Natural killer cell (primary cell): Measurements from ENCODE around the gene GTPBP4. TPM values are rescaled to one million over a fixed set of nuclear protein-coding genes. Genes with fewer than 3 reads are reported as not detected.

Experiments used
- ATAC-seq, 3 donors: fragments of 150-1000 bp in 2 of 3; fragments of 200-7000 bp in 1 of 3; cut with Tn5 transposase; 1 replicate in 1 of 3; 2 replicates in 2 of 3; pipeline ENCODE4 v1.10.0; 2021; ENCODE audit warnings: mild to moderate bottlenecking in 2 of 3, moderate library complexity in 2 of 3
- DNase-seq, 2 donors: peaks; one replicate each; pipeline versions ENCODE4 v3.0.0 to v3.0.0-alpha.2; 2013 to 2021; ENCODE audit warnings: mixed read lengths in 1 of 2
- H3K27ac ChIP-seq: one replicate; pipeline ENCODE4 v1.5.1; 2013; ENCODE audit warnings: mild to moderate bottlenecking, low read length
- H3K27me3 ChIP-seq: one replicate; pipeline ENCODE4 v1.6.1; 2013; ENCODE audit warnings: low read length; ENCODE audit not compliant: control insufficient read depth, insufficient read depth
- H3K36me3 ChIP-seq: one replicate; pipeline ENCODE4 v1.6.1; 2013; ENCODE audit warnings: low read length; ENCODE audit not compliant: control insufficient read depth, insufficient read depth
- H3K4me1 ChIP-seq: one replicate; pipeline ENCODE4 v1.6.1; 2013; ENCODE audit warnings: low read length; ENCODE audit not compliant: control insufficient read depth, insufficient read depth
- H3K4me3 ChIP-seq: one replicate; pipeline ENCODE4 v1.5.1; 2013; ENCODE audit warnings: low read length
- H3K9me3 ChIP-seq: one replicate; pipeline ENCODE4 v1.6.1; 2013; ENCODE audit warnings: low read length; ENCODE audit not compliant: control insufficient read depth, insufficient read depth
- H3K27ac Mint-ChIP-seq, 2 donors: one replicate each; pipeline ENCODE4 v1.8.0; 2022; ENCODE audit warnings: mild to moderate bottlenecking in 2 of 2, mixed read lengths in 2 of 2, moderate library complexity in 1 of 2
- H3K27me3 Mint-ChIP-seq, 2 donors: one replicate each; pipeline ENCODE4 v1.8.0; 2022; ENCODE audit warnings: low read depth in 2 of 2, mixed read lengths in 2 of 2
- H3K36me3 Mint-ChIP-seq: one replicate; pipeline ENCODE4 v1.8.0; 2022; ENCODE audit warnings: mixed read lengths
- H3K4me1 Mint-ChIP-seq, 2 donors: one replicate each; pipeline ENCODE4 v1.8.0; 2022; ENCODE audit warnings: mixed read lengths in 2 of 2
- H3K4me3 Mint-ChIP-seq: one replicate; pipeline ENCODE4 v1.8.0; 2022; ENCODE audit warnings: mild to moderate bottlenecking, moderate library complexity, mixed read lengths
- H3K9me3 Mint-ChIP-seq, 2 donors: one replicate each; pipeline ENCODE4 v1.8.0; 2022; ENCODE audit warnings: mixed read lengths in 2 of 2
- WGBS: methylation state at CpG from one replicate; pipeline ENCODE4 v1.1.7; 2013; ENCODE audit warnings: missing lambda C conversion rate; ENCODE audit not compliant: insufficient coverage; 5-methylcytosine and 5-hydroxymethylcytosine counted together
- intact Hi-C: fragments of 100-400 bp; cut with micrococcal nuclease; formaldehyde crosslinking; loops from one replicate; pipeline ENCODE4 v1.14.2; 2022
- total RNA-seq, 4 donors: library from RNA; stranded (reverse); fragments of 120-200 nt in 1 of 4; gene quantifications; one replicate each; pipeline versions ENCODE4 v1.2.3 to v1.2.4, GENCODE V29; 2013 to 2022
- TF ChIP-seq, protein P1 (sequence below): fragments of 200-600 bp; IDR thresholded peaks from one replicate; pipeline ENCODE4 v1.8.0; 2022; ENCODE audit warnings: antibody characterized with exemption

GTPBP4 gene
- total RNA-seq, 3 donors from 2014 or later (not counting 1 experiment from before 2014, with no cell fraction given), result 53.9 to 99.6 (median 72.5) TPM

GRCh38 chr10:1026578-1026977 lies 38.3 kb downstream of the GTPBP4 start:
- TF ChIP-seq, protein P1, sequence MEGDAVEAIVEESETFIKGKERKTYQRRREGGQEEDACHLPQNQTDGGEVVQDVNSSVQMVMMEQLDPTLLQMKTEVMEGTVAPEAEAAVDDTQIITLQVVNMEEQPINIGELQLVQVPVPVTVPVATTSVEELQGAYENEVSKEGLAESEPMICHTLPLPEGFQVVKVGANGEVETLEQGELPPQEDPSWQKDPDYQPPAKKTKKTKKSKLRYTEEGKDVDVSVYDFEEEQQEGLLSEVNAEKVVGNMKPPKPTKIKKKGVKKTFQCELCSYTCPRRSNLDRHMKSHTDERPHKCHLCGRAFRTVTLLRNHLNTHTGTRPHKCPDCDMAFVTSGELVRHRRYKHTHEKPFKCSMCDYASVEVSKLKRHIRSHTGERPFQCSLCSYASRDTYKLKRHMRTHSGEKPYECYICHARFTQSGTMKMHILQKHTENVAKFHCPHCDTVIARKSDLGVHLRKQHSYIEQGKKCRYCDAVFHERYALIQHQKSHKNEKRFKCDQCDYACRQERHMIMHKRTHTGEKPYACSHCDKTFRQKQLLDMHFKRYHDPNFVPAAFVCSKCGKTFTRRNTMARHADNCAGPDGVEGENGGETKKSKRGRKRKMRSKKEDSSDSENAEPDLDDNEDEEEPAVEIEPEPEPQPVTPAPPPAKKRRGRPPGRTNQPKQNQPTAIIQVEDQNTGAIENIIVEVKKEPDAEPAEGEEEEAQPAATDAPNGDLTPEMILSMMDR, result no peak
- no peak overlapping the region for H3K27ac ChIP-seq
- H3K36me3 Mint-ChIP-seq, result no peaks in the 10 kb centered on the region
- H3K9me3 Mint-ChIP-seq, result no peaks in the 10 kb centered on the region
- no peaks in the 10 kb centered on the region for H3K4me1 ChIP-seq
- no peaks in the 10 kb centered on the region for H3K36me3 ChIP-seq
- WGBS, result 98% methylated on average over 6 of the region's 6 CpGs
- no peak overlapping the region for H3K27ac Mint-ChIP-seq
- H3K27me3 ChIP-seq, result no peaks in the 10 kb centered on the region
- H3K9me3 ChIP-seq, result no peaks in the 10 kb centered on the region
- no peak overlapping the region for H3K4me3 Mint-ChIP-seq
- ATAC-seq (no peak), DNase-seq (no peak)
- H3K4me3 ChIP-seq, result no peak overlapping the region
- intact Hi-C loops, result no loop called here
- H3K27me3 Mint-ChIP-seq, result no peaks in the 10 kb centered on the region
- H3K4me1 Mint-ChIP-seq, result peaks cover 0 to 1% of the 10 kb centered on the region in 2 donors

- no peaks in the 10 kb centered on the region for H3K27me3 Mint-ChIP-seq
- no peaks in the 10 kb centered on the region for H3K36me3 Mint-ChIP-seq
- ATAC-seq, result no peak
- Histone ChIP-seq H3K9me3 (no peaks in the 10 kb centered on the region), H3K36me3 (no peaks in the 10 kb centered on the region), H3K27ac (no peak overlapping the region), H3K27me3 (no peaks in the 10 kb centered on the region), H3K4me3 (no peak overlapping the region), H3K4me1 (no peaks in the 10 kb centered on the region)
- intact Hi-C loops, result no loop called here
- TF ChIP-seq, protein P1, result no peak
- no peak for DNase-seq
- no peak overlapping the region for H3K4me3 Mint-ChIP-seq
- WGBS, result 99% methylated on average over 7 of the region's 7 CpGs
- no peaks in the 10 kb centered on the region for H3K4me1 Mint-ChIP-seq
- no peaks in the 10 kb centered on the region for H3K9me3 Mint-ChIP-seq
- no peak overlapping the region for H3K27ac Mint-ChIP-seq
Measured at GRCh38 chr10:1029838-1030237, 41.6 kb downstream of the GTPBP4 start.

DNA sequence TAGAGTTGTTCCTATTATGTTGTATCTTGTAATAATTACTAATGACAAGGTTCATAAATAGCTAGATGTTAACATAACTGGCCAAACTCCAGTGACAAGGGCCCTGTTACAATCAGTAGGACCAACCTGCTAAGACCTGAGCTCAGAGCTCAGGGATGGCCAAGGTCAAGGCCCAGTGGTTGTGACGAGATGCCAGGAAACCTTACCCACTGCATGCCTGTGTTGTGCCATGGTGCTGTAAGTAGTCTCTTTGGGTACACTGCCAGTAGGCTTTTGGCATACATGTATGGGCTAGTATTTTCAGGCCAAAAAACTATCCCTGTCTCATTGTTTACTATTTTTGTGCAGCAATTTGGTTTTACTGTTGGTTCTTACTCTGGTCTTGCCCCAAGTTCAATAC lies 45.4 kb downstream of the GTPBP4 start:
- 86% methylated on average over 1 of the region's 1 CpG for whole genome bisulfite sequencing

GRCh38 chr10:1034758-1035157 lies 46.5 kb downstream of the GTPBP4 start:
- Histone ChIP-seq H3K9me3 (no peaks in the 10 kb centered on the region), H3K4me3 (no peak overlapping the region), H3K27ac (no peak overlapping the region), H3K36me3 (peaks cover 10% of the 10 kb centered on the region), H3K27me3 (no peaks in the 10 kb centered on the region), H3K4me1 (no peaks in the 10 kb centered on the region)
- ATAC-seq (no peak), DNase-seq (no peak)
- Mint-ChIP-seq H3K36me3 (no peaks in the 10 kb centered on the region), H3K27me3 (no peaks in the 10 kb centered on the region), H3K4me1 (peaks cover 0 to 8% of the 10 kb centered on the region in 2 donors), H3K4me3 (no peak overlapping the region), H3K27ac (no peak overlapping the region), H3K9me3 (no peaks in the 10 kb centered on the region)
- WGBS, result 96% methylated on average over 3 of the region's 3 CpGs
- TF ChIP-seq, protein P1, result no peak
- intact Hi-C loops, result no loop called here

More for the DNA sequence above, 45.4 kb downstream of the GTPBP4 start:
- H3K27ac ChIP-seq, result no peak overlapping the region
- Mint-ChIP-seq H3K27me3 (no peaks in the 10 kb centered on the region), H3K4me3 (no peak overlapping the region), H3K9me3 (no peaks in the 10 kb centered on the region), H3K36me3 (no peaks in the 10 kb centered on the region), H3K4me1 (peaks cover 0 to 8% of the 10 kb centered on the region in 2 donors), H3K27ac (no peak overlapping the region)
- H3K9me3 ChIP-seq, result no peaks in the 10 kb centered on the region
- TF ChIP-seq, protein P1, result no peak
- ATAC-seq (no peak), DNase-seq (no peak)
- H3K27me3 ChIP-seq, result no peaks in the 10 kb centered on the region
- intact Hi-C loops, result no loop called here
- H3K4me3 ChIP-seq, result no peak overlapping the region
- H3K4me1 ChIP-seq, result no peaks in the 10 kb centered on the region
- peaks cover 7% of the 10 kb centered on the region for H3K36me3 ChIP-seq
